HepG2 (cell line): Measurements from ENCODE around the gene TSPYL2.

Experiments
- CREB1 ChIP-seq, 2 experiments: fragments of 450-650 bp in 1 of 2; IDR thresholded peaks; 2 replicates each; pipeline ENCODE4 v1.6.1; 2016 to 2017; ENCODE audit warnings: control low read depth in 1 of 2, mild to moderate bottlenecking in 1 of 2, missing compliant biosample characterization in 1 of 2, missing genetic modification characterization in 1 of 2
- PHF20 ChIP-seq: sonication (generic); formaldehyde crosslinking; IDR thresholded peaks from 2 replicates; pipeline ENCODE4 v1.5.0; 2020; ENCODE audit warnings: mild to moderate bottlenecking, missing genetic modification reagents
- RCOR2 ChIP-seq: IDR thresholded peaks from 2 replicates; pipeline ENCODE4 v1.6.1; 2016; ENCODE audit warnings: missing biosample characterization, missing genetic modification reagents
- RELA ChIP-seq: sonication (generic); formaldehyde crosslinking; IDR thresholded peaks from 2 replicates; pipeline ENCODE4 v1.4.0; 2020; ENCODE audit warnings: missing genetic modification reagents
- YEATS4 ChIP-seq: sonication (generic); formaldehyde crosslinking; IDR thresholded peaks from 2 replicates; pipeline ENCODE4 v1.4.0; 2020; ENCODE audit warnings: missing genetic modification reagents, borderline replicate concordance
- ZNF10 ChIP-seq: sonication (generic); formaldehyde crosslinking; IDR thresholded peaks from 2 replicates; pipeline ENCODE4 v1.4.0; 2020; ENCODE audit warnings: mild to moderate bottlenecking, low read depth, missing genetic modification reagents, borderline replicate concordance
- ZNF30 ChIP-seq: sonication (generic); formaldehyde crosslinking; IDR thresholded peaks from 2 replicates; pipeline ENCODE4 v1.5.0; 2020; ENCODE audit warnings: mild to moderate bottlenecking, missing genetic modification reagents
- TF ChIP-seq, protein P1 (sequence below): sonication (generic); formaldehyde crosslinking; IDR thresholded peaks from 2 replicates; pipeline ENCODE4 v1.8.1; 2023; ENCODE audit warnings: missing genetic modification reagents, mild to moderate bottlenecking, borderline replicate concordance
- TF ChIP-seq, protein P2 (sequence below): sonication (generic); formaldehyde crosslinking; IDR thresholded peaks from 2 replicates; pipeline ENCODE4 v1.5.0; 2020; ENCODE audit warnings: mild to moderate bottlenecking, missing genetic modification reagents, moderate library complexity

GRCh38 chrX:53081925-53082772 is at the start of gene TSPYL2:
- TF ChIP-seq, protein P1, sequence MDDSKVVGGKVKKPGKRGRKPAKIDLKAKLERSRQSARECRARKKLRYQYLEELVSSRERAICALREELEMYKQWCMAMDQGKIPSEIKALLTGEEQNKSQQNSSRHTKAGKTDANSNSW (CRISPR knock-in tag) = no peak
- no peak for TF ChIP-seq ZNF30
- peak; percentile 32; the same call in 1 of the 2 replicates for TF ChIP-seq YEATS4 (CRISPR knock-in tag)
- no peak for TF ChIP-seq ZNF10 (CRISPR knock-in tag)
- TF ChIP-seq CREB1 (IDR thresholded peaks at IDR 0.05) = peak; percentile 85
- TF ChIP-seq CREB1 (CRISPR knock-in tag; IDR thresholded peaks at IDR 0.05) = peak; percentile 84
- no peak for TF ChIP-seq RCOR2
- TF ChIP-seq PHF20 (CRISPR knock-in tag) = no peak
- TF ChIP-seq, protein P2, sequence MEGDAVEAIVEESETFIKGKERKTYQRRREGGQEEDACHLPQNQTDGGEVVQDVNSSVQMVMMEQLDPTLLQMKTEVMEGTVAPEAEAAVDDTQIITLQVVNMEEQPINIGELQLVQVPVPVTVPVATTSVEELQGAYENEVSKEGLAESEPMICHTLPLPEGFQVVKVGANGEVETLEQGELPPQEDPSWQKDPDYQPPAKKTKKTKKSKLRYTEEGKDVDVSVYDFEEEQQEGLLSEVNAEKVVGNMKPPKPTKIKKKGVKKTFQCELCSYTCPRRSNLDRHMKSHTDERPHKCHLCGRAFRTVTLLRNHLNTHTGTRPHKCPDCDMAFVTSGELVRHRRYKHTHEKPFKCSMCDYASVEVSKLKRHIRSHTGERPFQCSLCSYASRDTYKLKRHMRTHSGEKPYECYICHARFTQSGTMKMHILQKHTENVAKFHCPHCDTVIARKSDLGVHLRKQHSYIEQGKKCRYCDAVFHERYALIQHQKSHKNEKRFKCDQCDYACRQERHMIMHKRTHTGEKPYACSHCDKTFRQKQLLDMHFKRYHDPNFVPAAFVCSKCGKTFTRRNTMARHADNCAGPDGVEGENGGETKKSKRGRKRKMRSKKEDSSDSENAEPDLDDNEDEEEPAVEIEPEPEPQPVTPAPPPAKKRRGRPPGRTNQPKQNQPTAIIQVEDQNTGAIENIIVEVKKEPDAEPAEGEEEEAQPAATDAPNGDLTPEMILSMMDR (CRISPR knock-in tag) = 0 out of 2 replicates have a peak, but pooled peaks have one; percentile 5
- no peak for TF ChIP-seq RELA (CRISPR knock-in tag)
